ENCODE results near the gene CHD3.
"Not testable (repeated sequence)": the region's sequence is repeated elsewhere in the genome, so short reads cannot be mapped to it uniquely, and the experiment has no call there.

CHD3 gene

GRCh38 chr17:7930841-7931631 is 42.4 kb downstream of the CHD3 start:
- DNase-seq (ENCODE audit: low read depth in 3 of 3, low spot score in 1 of 3), result no peak

GRCh38 chr17:7931709-7932482 is 43.3 kb downstream of the CHD3 start, which contains the start of the genes CNTROB and TRAPPC1:
Gene CNTROB, plus strand, starts transcription at chr17:7932206. Its CDS starts 874 bp downstream, at chr17:7933080.
Gene TRAPPC1, minus strand, starts transcription at chr17:7931946. Its CDS starts 117 bp downstream, at chr17:7931829.
- peak; percentile 97 to 99 (median 98) for DNase-seq (ENCODE audit: low read depth in 3 of 3, low spot score in 1 of 3)

- no peak for DNase-seq (ENCODE audit: low read depth in 3 of 3, low spot score in 1 of 3)
These were observed 43.9 kb downstream of the CHD3 start for GRCh38 chr17:7932483-7932891.

- DNase-seq (ENCODE audit: low read depth in 3 of 3, low spot score in 1 of 3), result no peak
These were observed 44.4 kb downstream of the CHD3 start for GRCh38 chr17:7932949-7933348.

GRCh38 chr17:7935859-7936258 is 47.3 kb downstream of the CHD3 start:
- DNase-seq (ENCODE audit: low read depth in 3 of 3, low spot score in 1 of 3), result no peak

- DNase-seq (ENCODE audit: low read depth in 3 of 3, low spot score in 1 of 3), result no peak
These were observed 51.4 kb downstream of the CHD3 start for GRCh38 chr17:7940034-7940433.

- no peak for DNase-seq (ENCODE audit: low read depth in 3 of 3, low spot score in 1 of 3)
These were observed 52.2 kb downstream of the CHD3 start for GRCh38 chr17:7940743-7941142.

- DNase-seq (ENCODE audit: low read depth in 3 of 3, low spot score in 1 of 3), result no peak
These were observed 54.7 kb downstream of the CHD3 start for GRCh38 chr17:7943291-7943690.

GRCh38 chr17:7944326-7944725 is 55.7 kb downstream of the CHD3 start:
- no peak for DNase-seq (ENCODE audit: low read depth in 3 of 3, low spot score in 1 of 3)

GRCh38 chr17:7945651-7946050 is 57.1 kb downstream of the CHD3 start:
- DNase-seq (ENCODE audit: low read depth in 3 of 3, low spot score in 1 of 3), result no peak

- no peak for DNase-seq (ENCODE audit: low read depth in 3 of 3, low spot score in 1 of 3)
These were observed 57.9 kb downstream of the CHD3 start for GRCh38 chr17:7946441-7946840.

- DNase-seq (ENCODE audit: low read depth in 3 of 3, low spot score in 1 of 3), result no peak
These were observed 59.1 kb downstream of the CHD3 start for GRCh38 chr17:7947651-7948050.

GRCh38 chr17:7950578-7950977 is 62.0 kb downstream of the CHD3 start:
- DNase-seq (ENCODE audit: low read depth in 3 of 3, low spot score in 1 of 3), result no peak

GRCh38 chr17:7951143-7951792 is 62.7 kb downstream of the CHD3 start:
- peak in 1 of 3 donors; percentile 13 for DNase-seq (ENCODE audit: low read depth in 3 of 3, low spot score in 1 of 3)

- not testable (repeated sequence) for DNase-seq (ENCODE audit: low read depth in 3 of 3, low spot score in 1 of 3)
These were observed 64.7 kb downstream of the CHD3 start for GRCh38 chr17:7953266-7953665.

- no peak for DNase-seq (ENCODE audit: low read depth in 3 of 3, low spot score in 1 of 3)
These were observed 67.0 kb downstream of the CHD3 start for GRCh38 chr17:7955414-7956227.

- no peak for DNase-seq (ENCODE audit: low read depth in 3 of 3, low spot score in 1 of 3)
These were observed 67.8 kb downstream of the CHD3 start for GRCh38 chr17:7956228-7956965.

- no peak for DNase-seq (ENCODE audit: low read depth in 3 of 3, low spot score in 1 of 3)
These were observed 71.1 kb downstream of the CHD3 start for GRCh38 chr17:7959503-7960253.

- DNase-seq (ENCODE audit: low read depth in 3 of 3, low spot score in 1 of 3), result no peak
These were observed 72.8 kb downstream of the CHD3 start for GRCh38 chr17:7961421-7961820.
